Coronary artery (tissue), 2 donors: ENCODE measurements around the gene SCGB3A1.

Experiments used
- DNase-seq: peaks from one replicate; pipeline ENCODE4 v3.0.0-alpha.2; 2017; ENCODE audit warnings: low spot score
- H3K27ac ChIP-seq, 2 donors: fragments of 200-600 bp; sonication (generic); one replicate each; pipeline ENCODE4 v1.5.1; 2016 to 2019
- H3K4me3 ChIP-seq: fragments of 200-600 bp; sonication (generic); 2 replicates; pipeline ENCODE4 v1.5.1; 2016; ENCODE audit warnings: mild to moderate bottlenecking, moderate library complexity
- CTCF ChIP-seq: fragments of 200-600 bp; sonication (generic); IDR thresholded peaks from one replicate; pipeline ENCODE4 v1.5.1; 2019; ENCODE audit warnings: antibody characterized with exemption

Gene SCGB3A1

GRCh38 chr5:180591311-180591887 lies at the start of gene SCGB3A1:
Gene SCGB3A1, minus strand, starts transcription at chr5:180591499. Its CDS starts 37 bp downstream, at chr5:180591462.
- no peak for TF ChIP-seq CTCF
- no peak for DNase-seq
- Histone ChIP-seq H3K4me3 (peak within 1 kb of the TSS; percentile 50), H3K27ac (no peak within 1 kb of the TSS)

- Histone ChIP-seq H3K27ac (no peak overlapping the region), H3K4me3 (no peak overlapping the region)
- DNase-seq: no peak
- TF ChIP-seq CTCF: no peak
Measured at GRCh38 chr5:180640611-180640860, 49.2 kb upstream of the SCGB3A1 start.

- no peak overlapping the region for H3K27ac ChIP-seq
- no peak overlapping the region for H3K4me3 ChIP-seq
- TF ChIP-seq CTCF: no peak
- DNase-seq: peak; percentile 70
Measured at GRCh38 chr5:180639741-180640610, 48.7 kb upstream of the SCGB3A1 start.

GRCh38 chr5:180639287-180639686 lies 48.0 kb upstream of the SCGB3A1 start:
- TF ChIP-seq CTCF: no peak
- H3K4me3 ChIP-seq: no peak overlapping the region
- DNase-seq: no peak
- no peak overlapping the region for H3K27ac ChIP-seq

- no peak for TF ChIP-seq CTCF
- H3K4me3 ChIP-seq: no peak overlapping the region
- no peak for DNase-seq
- no peak overlapping the region for H3K27ac ChIP-seq
Measured at GRCh38 chr5:180637962-180638680, 46.8 kb upstream of the SCGB3A1 start.

GRCh38 chr5:180636403-180637075 lies 45.2 kb upstream of the SCGB3A1 start:
- Histone ChIP-seq H3K27ac (no peak overlapping the region), H3K4me3 (no peak overlapping the region)
- DNase-seq: no peak
- TF ChIP-seq CTCF: no peak
